PC-3 (cell line): ENCODE data around the gene PRKCSH. TPM values are rescaled to one million over a fixed set of nuclear protein-coding genes. Genes with fewer than 3 reads are reported as not detected.
A peak's percentile ranks its signal among the peaks of the same experiment; 100 is the strongest.
"Not testable (repeated sequence)": the region's sequence is repeated elsewhere in the genome, so short reads cannot be mapped to it uniquely, and the experiment has no call there.

Experiments
- ATAC-seq: fragments of 200-7000 bp; cut with Tn5 transposase; 2 replicates; pipeline ENCODE4 v1.9.1; 2020; ENCODE audit warnings: mild to moderate bottlenecking, moderate library complexity
- BruUV-seq: library from RNA; stranded (reverse); fragments of 400-500 nt; replicated peaks from 2 replicates; lab custom pipeline; 2021; lab: Mats Ljungman, UMichigan
- CTCF ChIA-PET: fragments of 300-600 bp; sonication (Branson Sonifier 250); formaldehyde crosslinking; loops from one replicate; lab custom pipeline; 2022; ENCODE audit warnings: antibody characterized with exemption; lab: Charles Lee
- POLR2A ChIA-PET: fragments of 300-600 bp; sonication (Branson Sonifier 250); formaldehyde crosslinking; loops from one replicate; lab custom pipeline; 2022; ENCODE audit warnings: antibody characterized with exemption; ENCODE audit not compliant: unreplicated experiment; lab: Charles Lee
- DNase-seq: peaks from one replicate; pipeline ENCODE4 v3.0.0-alpha.2; 2015
- H2AFZ ChIP-seq: fragments of 300-600 bp; sonication (generic); 2 replicates; pipeline ENCODE4 v1.6.0; 2016; ENCODE audit warnings: antibody characterized with exemption, low read length
- H3F3A ChIP-seq: fragments of 300-600 bp; sonication (generic); one replicate; pipeline ENCODE4 v1.6.0; 2017; ENCODE audit warnings: antibody characterized with exemption, low read length, control low read depth, mild to moderate bottlenecking; ENCODE audit not compliant: unreplicated experiment
- H3K27ac ChIP-seq: fragments of 300-600 bp; sonication (generic); 2 replicates; pipeline ENCODE4 v1.5.1; 2016; ENCODE audit warnings: mild to moderate bottlenecking, low read length
- H3K27me3 ChIP-seq: fragments of 300-600 bp; sonication (generic); 2 replicates; pipeline ENCODE4 v1.6.1; 2016; ENCODE audit warnings: low read length, mixed read lengths
- H3K36me3 ChIP-seq: fragments of 300-600 bp; sonication (generic); 2 replicates; pipeline ENCODE4 v1.6.1; 2016; ENCODE audit warnings: low read depth, mixed run types, low read length, mixed read lengths
- H3K4me1 ChIP-seq: fragments of 300-600 bp; sonication (generic); 2 replicates; pipeline ENCODE4 v1.5.1; 2016; ENCODE audit warnings: low read length; ENCODE audit not compliant: insufficient read depth
- H3K4me2 ChIP-seq: fragments of 300-600 bp; sonication (generic); 2 replicates; pipeline ENCODE4 v1.6.0; 2016; ENCODE audit warnings: low read length
- H3K4me3 ChIP-seq: fragments of 300-600 bp; sonication (generic); 2 replicates; pipeline ENCODE4 v1.5.1; 2016; ENCODE audit warnings: mild to moderate bottlenecking, low read length, mixed read lengths
- H3K79me2 ChIP-seq: fragments of 300-600 bp; sonication (generic); 2 replicates; pipeline ENCODE4 v1.6.1; 2017; ENCODE audit warnings: low read length, mixed read lengths
- H3K9ac ChIP-seq: fragments of 300-600 bp; sonication (generic); 2 replicates; pipeline ENCODE4 v1.6.0; 2016; ENCODE audit warnings: mild to moderate bottlenecking, low read length
- H3K9me2 ChIP-seq: fragments of 300-600 bp; sonication (generic); replicated peaks from 2 replicates; pipeline ENCODE4 v1.6.1; 2016; ENCODE audit warnings: mixed run types, low read length, mixed read lengths
- H3K9me3 ChIP-seq: fragments of 300-600 bp; sonication (generic); 2 replicates; pipeline ENCODE4 v1.6.1; 2016; ENCODE audit warnings: low read length, mixed read lengths
- H4K20me1 ChIP-seq: fragments of 300-600 bp; sonication (generic); 2 replicates; pipeline ENCODE4 v1.6.1; 2016; ENCODE audit warnings: low read length, mixed read lengths
- CTCF ChIP-seq: fragments of 300-600 bp; sonication (generic); conservative IDR thresholded peaks from 2 replicates; pipeline ENCODE4 v1.5.1; 2017; ENCODE audit warnings: antibody characterized with exemption, low read depth, mild to moderate bottlenecking, low read length
- EZH2 ChIP-seq: fragments of 300-600 bp; sonication (generic); IDR thresholded peaks from one replicate; pipeline ENCODE4 v1.6.1; 2017; ENCODE audit warnings: antibody characterized with exemption, mild to moderate bottlenecking, low read length; ENCODE audit not compliant: unreplicated experiment
- EZH2phosphoT487 ChIP-seq: fragments of 300-600 bp; sonication (generic); IDR thresholded peaks from 2 replicates; pipeline ENCODE4 v1.6.1; 2018; ENCODE audit warnings: mild to moderate bottlenecking, antibody characterized with exemption, low read length, borderline replicate concordance
- intact Hi-C: fragments of 100-400 bp; cut with micrococcal nuclease; formaldehyde crosslinking; loops from 2 replicates; pipeline ENCODE4 v1.9.0; 2023
- total RNA-seq: library from RNA; depleted of rRNA; stranded (reverse); fragments of >200 nt; gene quantifications from 2 replicates; pipeline ENCODE4 v1.2.3, GENCODE V29; 2014

Gene PRKCSH
- total RNA-seq, 1 experiment from 2014 or later, result 222 TPM

DNA sequence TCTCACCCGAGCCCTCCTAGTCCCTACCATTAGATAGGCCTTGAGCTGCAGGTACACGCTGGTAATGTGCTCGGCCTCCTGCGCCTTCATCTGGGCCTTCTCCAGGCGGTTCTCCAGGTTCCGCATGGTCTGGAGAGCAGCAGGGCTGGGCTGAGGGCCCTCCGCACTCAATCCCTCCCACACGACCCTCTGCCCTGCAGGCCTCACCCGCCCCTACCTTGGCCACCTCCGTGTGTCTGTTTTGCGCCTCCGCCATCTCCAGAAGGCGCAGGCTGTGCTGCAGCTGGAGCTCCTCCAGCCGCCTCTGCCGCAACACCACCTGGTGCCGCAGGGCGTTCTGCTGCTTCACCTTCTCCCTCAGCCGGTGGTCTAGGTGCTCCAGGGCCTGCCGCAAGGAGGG lies 8.8 kb upstream of the PRKCSH start:
- Histone ChIP-seq H3K27me3 (no peaks in the 10 kb centered on the region), H3K4me1 (no peaks in the 10 kb centered on the region), H2AFZ (no peak overlapping the region), H3K27ac (no peak overlapping the region), H3K9ac (no peak overlapping the region), H3K79me2 (no peaks in the 10 kb centered on the region), H3K4me3 (no peak overlapping the region), H3K4me2 (no peak overlapping the region), H3F3A (no peaks in the 10 kb centered on the region), H4K20me1 (no peaks in the 10 kb centered on the region), H3K9me3 (no peaks in the 10 kb centered on the region), H3K36me3 (no peaks in the 10 kb centered on the region), H3K9me2 (no peaks in the 10 kb centered on the region)
- no peak for DNase-seq
- BruUV-seq, result no TSS peak
- no peak for ATAC-seq
- ChIA-PET POLR2A (no interaction called here), CTCF (no interaction called here)
- TF ChIP-seq EZH2phosphoT487, result no peak
- TF ChIP-seq EZH2, result no peak
- TF ChIP-seq CTCF, result no peak
- intact Hi-C loops, result no loop called here

DNA sequence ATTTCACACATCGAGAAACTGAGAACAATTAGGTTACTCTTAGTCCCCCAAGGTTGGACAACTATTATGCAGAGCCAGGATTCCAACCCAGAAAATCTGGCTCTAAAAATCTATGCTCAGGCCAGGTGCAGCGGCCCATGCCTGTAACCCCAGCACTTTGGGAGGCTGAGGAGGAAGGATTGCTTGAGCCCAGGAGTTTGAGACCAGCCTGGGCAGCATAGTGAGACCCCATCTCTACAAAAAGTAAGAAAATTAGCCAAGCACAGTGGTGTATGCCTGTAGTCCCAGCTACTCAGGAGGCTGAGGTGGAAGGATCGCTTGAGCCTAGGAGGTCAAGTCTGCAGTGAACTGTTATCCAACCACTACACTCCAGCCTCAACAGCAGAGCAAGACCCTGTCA lies 1.9 kb upstream of the PRKCSH start:
- H3K27me3 ChIP-seq, H4K20me1 ChIP-seq, BruUV-seq, H3K9ac ChIP-seq, H3K9me2 ChIP-seq, CTCF ChIA-PET, H3F3A ChIP-seq, ATAC-seq, H2AFZ ChIP-seq, POLR2A ChIA-PET, H3K4me3 ChIP-seq, DNase-seq, H3K27ac ChIP-seq, H3K9me3 ChIP-seq, H3K4me2 ChIP-seq, intact Hi-C loops: not testable (repeated sequence)
- Histone ChIP-seq H3K4me1 (peaks cover 13% of the 10 kb centered on the region), H3K36me3 (peaks cover 10% of the 10 kb centered on the region), H3K79me2 (peaks cover 27% of the 10 kb centered on the region)

- POLR2A ChIA-PET, result interaction anchor here (0.6 kb wide), 1 partner anchor 345 kb away, joined by 3 read pairs; no protein-coding TSS in a partner anchor
- TF ChIP-seq CTCF, result no peak
- TF ChIP-seq EZH2, result no peak
- no peak for TF ChIP-seq EZH2phosphoT487
- Histone ChIP-seq H3K27me3 (no peaks in the 10 kb centered on the region), H2AFZ (peak overlapping the region; percentile 98), H3K9me2 (no peaks in the 10 kb centered on the region), H3K27ac (no peak overlapping the region), H4K20me1 (no peaks in the 10 kb centered on the region), H3K36me3 (peaks cover 10% of the 10 kb centered on the region), H3K9me3 (no peaks in the 10 kb centered on the region), H3K4me3 (peak overlapping the region; percentile 87), H3K4me2 (peak overlapping the region; percentile 94), H3K4me1 (peaks cover 13% of the 10 kb centered on the region), H3K9ac (0 out of 2 replicates have a peak overlapping the region, but pooled peaks have one; percentile 28), H3K79me2 (peaks cover 27% of the 10 kb centered on the region), H3F3A (no peaks in the 10 kb centered on the region)
- no TSS peak for BruUV-seq
- intact Hi-C loops, result loop anchor here (1.0 to 5.0 kb wide), 4 partner anchors 53 to 142 kb away; partner anchors contain the start of genes RAB3D and ZNF653
- ATAC-seq, result peak; percentile 9
- CTCF ChIA-PET, result interaction anchor here (0.5 to 1.4 kb wide), 6 partner anchors 13 to 340 kb away, joined by 4 to 29 read pairs (median 6); no protein-coding TSS in a partner anchor
- DNase-seq, result no peak
Measured at GRCh38 chr19:11434703-11435056, 755 bp upstream of the PRKCSH start.
